Renal cortex interstitium (tissue), 11 donors: ENCODE data around the gene SMARCD2. TPM values are rescaled to one million over a fixed set of nuclear protein-coding genes. Genes with fewer than 3 reads are reported as not detected.

Experiments
- DNase-seq, 11 donors: peaks; one replicate each; pipeline ENCODE4 v3.0.0-alpha.2; 2013; ENCODE audit warnings: low read depth in 9 of 11, low spot score in 4 of 11; ENCODE audit errors: extremely low read depth in 1 of 11
- polyA plus RNA-seq, 3 donors: library from polyadenylated mRNA; unstranded; fragments of 120-200 nt; gene quantifications; one replicate each; pipeline ENCODE4 v1.2.1, GENCODE V29; 2013; ENCODE audit not compliant: insufficient read length in 3 of 3

Gene SMARCD2
- polyA plus RNA-seq, 3 donors = 50.3 to 63.5 (median 61.8) TPM

DNA sequence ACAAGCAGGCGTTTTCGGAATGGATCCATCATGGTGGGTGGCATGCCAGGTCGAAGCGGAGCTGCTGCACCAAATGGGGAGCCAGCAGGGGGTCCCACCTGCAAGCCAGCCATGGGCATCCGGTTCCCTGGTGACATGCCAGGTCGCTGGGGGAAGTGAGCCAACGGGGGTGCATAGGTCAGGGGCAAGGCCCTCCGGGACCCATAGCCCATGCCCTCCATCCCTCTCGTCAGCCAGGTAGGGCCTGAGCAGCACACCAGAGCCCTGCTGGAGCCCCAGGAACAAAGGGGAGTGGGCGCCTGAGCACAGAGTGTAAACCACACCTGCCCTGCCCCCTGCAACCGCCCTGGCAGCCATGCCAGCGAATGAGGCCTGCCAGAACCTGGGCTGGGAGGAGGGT, 5.0 kb downstream of the SMARCD2 start:
- DNase-seq = no peak

DNA sequence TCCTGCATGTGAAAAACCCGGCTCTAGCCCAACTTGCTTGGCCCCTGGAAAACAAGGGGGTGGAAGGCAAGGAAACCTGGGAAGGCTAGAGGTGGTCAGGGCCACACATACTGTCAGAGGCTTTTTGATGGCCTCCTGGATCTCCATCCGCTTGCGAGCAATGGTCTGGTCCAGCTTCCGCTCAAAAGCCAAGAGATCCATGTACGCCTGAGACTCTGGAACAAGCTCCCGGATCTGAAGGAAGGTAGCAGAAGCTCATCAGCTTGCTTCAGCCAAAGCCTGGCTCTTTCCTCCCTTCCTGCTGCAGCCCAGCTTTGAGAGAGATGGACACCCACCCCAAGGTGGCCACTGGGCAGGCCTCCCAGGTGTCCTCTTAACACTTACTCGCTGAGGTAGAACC, 5.7 kb downstream of the SMARCD2 start:
- DNase-seq = no peak

- no peak for DNase-seq
These were observed 7.2 kb downstream of the SMARCD2 start for GRCh38 chr17:63835167-63835720.

- DNase-seq = peak in 3 of 11 donors; percentile 22 to 55 (median 28)
These were observed 7.9 kb downstream of the SMARCD2 start for GRCh38 chr17:63834431-63835166.

- DNase-seq = no peak
These were observed 8.6 kb downstream of the SMARCD2 start for GRCh38 chr17:63833741-63834373.

DNA sequence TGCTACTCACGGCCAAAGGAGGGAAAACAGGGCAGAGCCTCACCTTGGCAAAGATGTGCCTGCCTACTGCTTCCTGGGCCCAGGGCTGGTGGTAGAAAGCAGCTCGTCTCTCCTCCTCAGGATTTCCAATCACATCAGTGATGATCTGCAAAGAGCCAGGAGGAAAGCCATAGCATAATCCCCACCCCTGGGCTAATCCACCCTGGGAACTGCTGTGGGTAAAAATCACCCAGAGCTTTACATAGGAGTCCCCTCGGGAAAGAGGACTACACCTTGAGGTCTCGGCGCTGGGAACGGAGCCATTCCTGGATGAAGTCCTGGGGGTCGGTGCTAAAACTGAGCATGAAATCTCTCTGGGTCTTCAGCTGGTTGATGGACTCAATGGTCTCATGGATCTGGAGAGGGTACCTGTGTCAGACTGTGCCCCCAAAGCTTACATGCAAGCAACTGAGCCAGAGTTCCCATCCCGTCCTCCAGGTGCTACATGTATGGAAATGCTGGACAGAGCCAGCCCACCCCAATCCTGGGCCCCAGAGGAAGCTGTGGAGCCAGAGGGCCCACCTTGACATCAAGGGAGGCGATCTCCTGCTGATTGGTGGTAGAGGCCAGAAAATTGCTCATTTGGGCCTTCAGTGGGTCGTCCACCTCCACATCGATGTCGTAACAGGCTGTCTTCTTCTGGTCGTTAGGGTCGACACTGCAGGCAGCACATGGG, 9.3 kb downstream of the SMARCD2 start:
- no peak for DNase-seq

GRCh38 chr17:63832455-63832854, 10.0 kb downstream of the SMARCD2 start:
- no peak for DNase-seq

GRCh38 chr17:63832014-63832413, 10.5 kb downstream of the SMARCD2 start:
- no peak for DNase-seq

DNA sequence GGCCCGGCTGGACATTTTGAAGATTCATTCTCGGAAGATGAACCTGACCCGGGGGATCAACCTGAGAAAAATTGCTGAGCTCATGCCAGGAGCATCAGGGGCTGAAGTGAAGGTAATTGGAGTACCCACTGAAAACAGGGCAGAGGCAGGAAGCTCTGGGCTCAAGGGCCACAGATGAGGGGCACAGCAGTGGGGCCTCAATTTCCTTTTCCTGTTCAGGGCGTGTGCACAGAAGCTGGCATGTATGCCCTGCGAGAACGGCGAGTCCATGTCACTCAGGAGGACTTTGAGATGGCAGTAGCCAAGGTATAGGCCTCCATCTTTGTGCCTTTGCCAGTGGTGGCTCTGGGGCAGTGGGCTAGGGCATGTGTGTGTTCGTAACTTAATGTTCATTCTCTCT, 11.0 kb downstream of the SMARCD2 start:
- DNase-seq = no peak

- DNase-seq = no peak
These were observed 11.5 kb downstream of the SMARCD2 start for GRCh38 chr17:63830904-63831491.

DNA sequence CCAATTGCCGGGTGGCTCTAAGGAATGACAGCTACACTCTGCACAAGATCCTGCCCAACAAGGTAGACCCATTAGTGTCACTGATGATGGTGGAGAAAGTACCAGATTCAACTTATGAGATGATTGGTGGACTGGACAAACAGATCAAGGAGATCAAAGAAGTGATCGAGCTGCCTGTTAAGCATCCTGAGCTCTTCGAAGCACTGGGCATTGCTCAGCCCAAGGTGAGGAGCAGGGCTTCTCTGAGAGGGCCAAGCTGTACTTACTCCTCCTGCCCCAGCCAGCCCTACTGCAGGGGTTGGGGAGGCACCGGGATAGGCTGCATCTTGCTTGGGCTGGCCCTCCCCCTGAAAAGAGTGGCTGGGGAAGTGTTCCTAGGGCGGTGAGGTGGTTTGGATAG, 12.2 kb downstream of the SMARCD2 start:
- DNase-seq = no peak

- DNase-seq = no peak
These were observed 13.5 kb downstream of the SMARCD2 start for GRCh38 chr17:63828936-63829335.

DNA sequence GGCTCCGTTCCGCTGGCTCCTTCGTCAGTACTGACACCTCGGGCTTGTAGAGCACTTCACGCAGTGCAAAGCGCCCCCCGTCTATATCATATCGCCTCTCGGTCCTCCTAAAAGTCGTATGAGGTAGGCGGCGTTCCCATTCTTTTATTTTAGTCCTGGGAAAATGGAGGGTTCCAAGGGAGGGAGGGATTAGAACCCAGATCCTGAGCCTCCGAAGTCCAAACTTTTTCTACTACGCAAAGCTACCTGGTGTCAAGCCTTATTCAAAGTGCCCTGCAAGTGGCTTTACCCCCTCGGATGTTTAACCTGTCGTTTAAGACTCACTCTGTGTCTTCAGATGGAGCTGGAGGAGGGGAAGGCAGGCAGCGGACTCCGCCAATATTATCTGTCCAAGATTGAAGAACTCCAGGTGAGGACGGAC, 14.7 kb downstream of the SMARCD2 start:
- DNase-seq = no peak

DNA sequence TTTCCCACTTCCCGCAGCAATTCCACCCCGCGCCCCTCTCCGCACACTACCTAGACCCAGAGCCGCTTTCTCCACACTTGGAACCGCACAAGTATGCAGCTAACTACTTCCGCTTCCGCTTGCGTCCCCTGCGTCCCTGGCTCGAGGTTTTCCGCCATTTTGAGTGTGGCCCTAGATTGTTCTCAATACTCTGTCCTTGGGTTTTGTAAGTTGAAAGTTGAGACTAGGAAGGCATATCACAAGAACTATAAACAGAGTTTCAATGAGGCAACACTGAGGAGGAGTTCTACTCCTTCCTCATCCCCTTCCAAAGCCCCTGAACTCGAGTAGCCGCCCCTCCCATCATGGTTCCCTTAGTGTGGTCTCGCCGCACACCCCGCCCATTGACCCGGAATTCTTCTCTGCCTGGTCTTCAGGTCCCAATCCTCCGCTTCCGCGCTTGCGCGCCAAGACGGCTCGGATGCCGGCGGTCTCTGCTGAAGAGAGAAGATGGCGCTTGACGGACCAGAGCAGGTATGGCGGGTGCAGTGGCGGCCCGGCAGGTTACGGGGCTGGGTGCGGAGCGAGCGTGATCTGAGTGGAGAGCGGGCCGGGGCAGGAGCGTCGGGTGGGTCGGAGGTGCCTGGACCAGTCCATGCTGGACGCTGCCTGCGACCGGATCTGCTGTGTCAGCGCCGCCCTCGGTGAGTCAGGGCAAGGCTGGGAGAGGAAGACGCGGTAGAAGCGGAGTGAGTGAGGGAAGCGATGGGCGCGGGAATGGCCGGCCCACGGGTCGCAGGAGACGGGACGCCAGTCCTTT, 15.3 kb downstream of the SMARCD2 start, which contains the start of the genes FTSJ3 and PSMC5:
Gene FTSJ3, minus strand, starts transcription at position 662 of the 799 bp plus-strand sequence. CDS start 761 bp downstream, outside the sequence.
Gene PSMC5, plus strand, starts transcription at position 430 of the 799 bp plus-strand sequence. Its CDS starts 60 bp downstream, at position 490.
- DNase-seq = peak; percentile 89 to 99 (median 95)

- peak in 1 of 11 donors; percentile 22 for DNase-seq
These were observed 15.9 kb downstream of the SMARCD2 start for GRCh38 chr17:63826468-63827001.

- DNase-seq = no peak
These were observed 18.1 kb downstream of the SMARCD2 start for GRCh38 chr17:63824362-63824761.

DNA sequence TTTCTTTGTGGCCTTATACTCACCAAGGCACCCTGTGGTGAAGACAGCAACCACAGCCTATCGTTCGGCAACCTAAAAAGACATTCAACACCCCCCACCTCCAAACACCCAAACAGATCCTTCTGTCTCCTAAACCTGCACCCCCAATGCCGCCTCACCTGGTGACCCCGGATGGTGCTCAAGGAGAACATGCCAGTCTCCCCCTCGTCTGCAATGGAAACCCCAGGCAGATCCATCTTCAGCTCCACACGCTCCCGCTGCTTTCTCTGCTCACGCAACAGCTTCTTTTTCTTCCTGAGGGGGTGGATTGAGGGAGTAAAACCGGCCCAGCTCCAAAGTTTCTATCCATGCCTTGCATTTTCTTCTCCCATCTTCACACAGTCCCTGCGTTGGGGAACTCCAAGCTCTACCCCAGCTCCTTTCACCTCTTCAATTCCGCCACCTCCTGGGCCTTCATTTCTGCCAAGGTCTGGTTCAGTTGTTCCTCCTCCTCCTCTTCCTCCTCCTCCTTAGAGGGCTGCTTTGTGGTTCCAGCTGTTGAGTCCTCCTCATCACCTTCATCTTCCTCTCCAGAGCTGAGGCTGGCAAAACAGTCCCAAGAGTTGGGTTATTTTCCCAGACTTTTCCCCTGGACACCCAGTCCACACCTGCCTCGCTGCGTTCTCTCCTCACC, 18.7 kb downstream of the SMARCD2 start:
- DNase-seq = no peak

DNA sequence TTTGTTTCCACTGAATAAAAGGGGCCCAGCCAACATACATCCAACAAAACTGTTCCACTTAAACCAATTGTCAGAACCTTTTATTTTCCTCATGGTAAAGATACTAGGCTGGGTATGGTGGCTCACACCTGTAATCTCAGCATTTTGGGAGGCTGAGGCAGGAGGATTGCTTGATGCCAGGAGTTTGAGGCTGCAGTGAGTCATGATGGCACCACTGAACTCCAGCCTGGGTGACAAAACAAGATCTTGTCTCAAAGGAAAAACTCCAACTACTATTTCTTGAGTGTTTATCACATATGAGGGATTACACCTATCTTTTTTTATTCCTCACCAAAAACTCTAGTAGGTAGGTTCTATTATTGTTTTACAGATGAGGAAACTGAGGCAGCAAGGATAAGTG, 19.9 kb downstream of the SMARCD2 start:
- no peak for DNase-seq
